IMR-90 (cell line): ENCODE results near the gene LANCL3. TPM values are rescaled to one million over a fixed set of nuclear protein-coding genes. Genes with fewer than 3 reads are reported as not detected.

ENCODE experiments used
- ATAC-seq: fragments of 200-7000 bp; cut with Tn5 transposase; 2 replicates; pipeline ENCODE4 v1.9.1; 2020; ENCODE audit warnings: low read depth, mild to moderate bottlenecking, moderate library complexity
- BruUV-seq: library from RNA; stranded (reverse); fragments of 400-500 nt; replicated peaks from 2 replicates; lab custom pipeline; 2021; lab: Mats Ljungman, UMichigan
- CTCF ChIA-PET: fragments of 300-600 bp; formaldehyde crosslinking; extraction: SDS; loops from one replicate; lab custom pipeline; 2021; ENCODE audit warnings: antibody characterized with exemption; lab: Yijun Ruan, JAX
- POLR2A ChIA-PET: fragments of 300-600 bp; sonication (Branson Sonifier 250); formaldehyde crosslinking; loops from one replicate; lab custom pipeline; 2022; ENCODE audit warnings: antibody characterized with exemption; ENCODE audit not compliant: unreplicated experiment; lab: Charles Lee
- DNase-seq: peaks from one replicate; pipeline ENCODE4 v3.0.0; 2013
- H2AFZ ChIP-seq: replicated peaks from 2 replicates; pipeline ENCODE3; 2013; ENCODE audit warnings: low read length, mild to moderate bottlenecking; ENCODE audit not compliant: poor library complexity
- H2AK5ac ChIP-seq: 2 replicates; pipeline ENCODE4 v1.6.1; 2013; ENCODE audit warnings: low read depth, low read length, inconsistent platforms
- H2AK9ac ChIP-seq: replicated peaks from 2 replicates; pipeline ENCODE3; 2013; ENCODE audit warnings: mild to moderate bottlenecking, low read depth, low read length, moderate library complexity; ENCODE audit not compliant: poor library complexity
- H2BK120ac ChIP-seq: 2 replicates; pipeline ENCODE4 v1.6.1; 2013; ENCODE audit warnings: low read depth, low read length, inconsistent platforms
- H2BK15ac ChIP-seq: 3 replicates; pipeline ENCODE4 v1.6.1; 2013; ENCODE audit warnings: low read depth, low read length, inconsistent platforms
- H2BK20ac ChIP-seq: 2 replicates; pipeline ENCODE4 v1.6.1; 2013; ENCODE audit warnings: low read depth, mild to moderate bottlenecking, inconsistent platforms, low read length, moderate library complexity
- H2BK5ac ChIP-seq: 2 replicates; pipeline ENCODE4 v1.6.1; 2013; ENCODE audit warnings: mild to moderate bottlenecking, low read depth, low read length, inconsistent platforms; ENCODE audit not compliant: poor library complexity, severe bottlenecking
- H3K14ac ChIP-seq: replicated peaks from 2 replicates; pipeline ENCODE4 v1.6.1; 2013; ENCODE audit warnings: low read depth, low read length, inconsistent platforms
- H3K18ac ChIP-seq: 2 replicates; pipeline ENCODE4 v1.6.1; 2013; ENCODE audit warnings: low read depth, low read length, control low read depth
- H3K23ac ChIP-seq: 2 replicates; pipeline ENCODE4 v1.6.1; 2013; ENCODE audit warnings: low read depth, low read length, inconsistent platforms
- H3K27ac ChIP-seq: 2 replicates; pipeline ENCODE4 v1.5.1; 2013; ENCODE audit warnings: mild to moderate bottlenecking, control low read depth, low read length; ENCODE audit not compliant: insufficient read depth
- H3K27me3 ChIP-seq: 2 replicates; pipeline ENCODE4 v1.6.1; 2013; ENCODE audit warnings: low read length; ENCODE audit not compliant: control insufficient read depth, insufficient read depth
- H3K36me3 ChIP-seq: 2 replicates; pipeline ENCODE4 v1.6.1; 2013; ENCODE audit warnings: low read length, mixed read lengths; ENCODE audit not compliant: control insufficient read depth, insufficient read depth
- H3K4ac ChIP-seq: 2 replicates; pipeline ENCODE4 v1.6.1; 2013; ENCODE audit warnings: low read depth, low read length, inconsistent platforms
- H3K4me1 ChIP-seq: 2 replicates; pipeline ENCODE4 v1.6.1; 2013; ENCODE audit warnings: low read length, mixed read lengths; ENCODE audit not compliant: control insufficient read depth, insufficient read depth
- H3K4me2 ChIP-seq: 2 replicates; pipeline ENCODE4 v1.6.1; 2013; ENCODE audit warnings: low read depth, mild to moderate bottlenecking, control low read depth, low read length, moderate library complexity
- H3K4me3 ChIP-seq: 2 replicates; pipeline ENCODE4 v1.5.1; 2013; ENCODE audit warnings: low read depth, mild to moderate bottlenecking, control low read depth, low read length, moderate library complexity; ENCODE audit not compliant: insufficient read depth
- H3K56ac ChIP-seq: 2 replicates; pipeline ENCODE4 v1.6.1; 2013; ENCODE audit warnings: low read length, inconsistent platforms; ENCODE audit not compliant: insufficient read depth; ENCODE audit errors: extremely low read depth
- H3K79me1 ChIP-seq, 2 experiments: 2 replicates each; pipeline ENCODE4 v1.6.1; 2013; ENCODE audit warnings: low read length in 2 of 2, inconsistent platforms in 1 of 2, low read depth in 1 of 2
- H3K9ac ChIP-seq: 2 replicates; pipeline ENCODE4 v1.6.1; 2013; ENCODE audit warnings: low read depth, low read length, control low read depth
- H3K9me1 ChIP-seq: 2 replicates; pipeline ENCODE4 v1.6.1; 2013; ENCODE audit warnings: low read length, inconsistent platforms; ENCODE audit not compliant: insufficient read depth
- H3K9me3 ChIP-seq: 2 replicates; pipeline ENCODE4 v1.6.1; 2013; ENCODE audit warnings: low read length; ENCODE audit not compliant: control insufficient read depth, insufficient read depth
- H4K20me1 ChIP-seq: 2 replicates; pipeline ENCODE4 v1.6.1; 2013; ENCODE audit warnings: low read length, inconsistent platforms; ENCODE audit not compliant: insufficient read depth
- H4K5ac ChIP-seq: 2 replicates; pipeline ENCODE4 v1.6.1; 2013; ENCODE audit warnings: mild to moderate bottlenecking, low read depth, low read length, control low read depth
- H4K8ac ChIP-seq, 2 experiments: 2 replicates each; pipeline ENCODE4 v1.6.1; 2013; ENCODE audit warnings: low read depth in 2 of 2, low read length in 2 of 2, control low read depth in 1 of 2, inconsistent platforms in 1 of 2
- H4K91ac ChIP-seq: 2 replicates; pipeline ENCODE4 v1.6.1; 2013; ENCODE audit warnings: low read depth, low read length, inconsistent platforms; ENCODE audit not compliant: insufficient read depth
- MAFK ChIP-seq: IDR thresholded peaks from 2 replicates; pipeline ENCODE4 v1.6.1; 2012; ENCODE audit warnings: low read depth, low read length, improper control_type of control experiment
- MXI1 ChIP-seq: IDR thresholded peaks from 2 replicates; pipeline ENCODE4 v1.6.1; 2012; ENCODE audit warnings: low read depth, mild to moderate bottlenecking, low read length, moderate library complexity, borderline replicate concordance
- SMC3 ChIP-seq: fragments of 150-350 bp; IDR thresholded peaks from 2 replicates; pipeline ENCODE4 v1.6.1; 2016; ENCODE audit warnings: low read depth, mild to moderate bottlenecking, antibody characterized with exemption, low read length, moderate library complexity
- WGBS, 2 experiments: methylation state at CpG; one replicate each; pipeline versions ENCODE4 v1.1.5 to v1.1.7; 2013; ENCODE audit warnings: missing lambda C conversion rate in 2 of 2; ENCODE audit not compliant: insufficient read length in 1 of 2; ENCODE audit errors: extremely low coverage in 2 of 2; 5-methylcytosine and 5-hydroxymethylcytosine counted together
- dilution Hi-C: fragments of 300-500 bp; cut with HindIII; formaldehyde crosslinking; loops from one replicate; pipeline ENCODE4 v1.14.3; 2018; ENCODE audit warnings: low sequenced_read_pairs; ENCODE audit not compliant: unreplicated experiment
- in situ Hi-C: fragments of 300-500 bp; cut with MboI; formaldehyde crosslinking; loops from 3 replicates; pipeline ENCODE4 v1.14.3; 2019; ENCODE audit warnings: low sequenced_read_pairs, inconsistent platforms, mixed read lengths
- intact Hi-C: fragments of 100-400 bp; cut with micrococcal nuclease; formaldehyde crosslinking; loops from 2 replicates; pipeline ENCODE4 v1.10.0; 2022
- polyA plus RNA-seq, 3 experiments: library from polyadenylated mRNA; depleted of rRNA; stranded (reverse); fragments of >200 nt; gene quantifications; 2 replicates each; pipeline ENCODE4 v1.2.3, GENCODE V29; 2012; ENCODE audit warnings: low replicate concordance in 1 of 3
- total RNA-seq: library from RNA; depleted of rRNA; stranded (reverse); fragments of >200 nt; gene quantifications from 2 replicates; pipeline ENCODE4 v1.2.3, GENCODE V29; 2012
- TF ChIP-seq, protein P1 (sequence below): fragments of 150-350 bp; IDR thresholded peaks from 2 replicates; pipeline ENCODE4 v1.6.1; 2017; ENCODE audit warnings: mild to moderate bottlenecking, antibody characterized with exemption, low read length, low read depth

The LANCL3 gene
- total and polyA plus RNA-seq, 2 of the 4 experiments (the other 2 are of a cell fraction), result not detected

DNA sequence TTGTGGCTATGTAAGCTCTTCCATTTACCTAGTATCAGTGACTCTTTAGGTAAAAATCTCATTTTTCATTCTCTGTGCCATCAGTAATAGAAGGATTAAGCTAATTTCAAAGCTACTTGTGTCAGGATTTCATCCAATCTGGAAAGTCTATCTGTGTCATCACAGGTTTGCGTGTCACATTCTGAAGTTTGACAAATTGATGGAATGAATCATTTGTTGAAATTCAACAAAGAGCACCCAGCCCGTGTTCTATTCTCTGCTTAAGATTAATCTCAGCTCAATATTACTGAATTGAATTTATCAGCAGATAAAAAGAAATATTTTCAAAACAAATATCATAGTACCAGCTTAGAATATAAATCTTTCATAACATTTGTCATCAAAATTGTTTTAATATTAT is 35.8 kb downstream of the LANCL3 start:
- ChIA-PET CTCF (no interaction called here), POLR2A (no interaction called here)
- no peak overlapping the region for H3K56ac ChIP-seq
- no peak overlapping the region for H3K4me3 ChIP-seq
- no peaks in the 10 kb centered on the region for H3K9me3 ChIP-seq
- TF ChIP-seq, protein P1, sequence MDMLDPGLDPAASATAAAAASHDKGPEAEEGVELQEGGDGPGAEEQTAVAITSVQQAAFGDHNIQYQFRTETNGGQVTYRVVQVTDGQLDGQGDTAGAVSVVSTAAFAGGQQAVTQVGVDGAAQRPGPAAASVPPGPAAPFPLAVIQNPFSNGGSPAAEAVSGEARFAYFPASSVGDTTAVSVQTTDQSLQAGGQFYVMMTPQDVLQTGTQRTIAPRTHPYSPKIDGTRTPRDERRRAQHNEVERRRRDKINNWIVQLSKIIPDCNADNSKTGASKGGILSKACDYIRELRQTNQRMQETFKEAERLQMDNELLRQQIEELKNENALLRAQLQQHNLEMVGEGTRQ, result no peak
- no peak for TF ChIP-seq MXI1
- TF ChIP-seq MAFK, result no peak
- TF ChIP-seq SMC3, result no peak
- H2BK5ac ChIP-seq, result no peak overlapping the region
- H2BK15ac ChIP-seq, result no peak overlapping the region
- H2BK120ac ChIP-seq, result no peak overlapping the region
- DNase-seq, result no peak
- H3K79me1 ChIP-seq, result no peaks in the 10 kb centered on the region
- H3K4me1 ChIP-seq, result no peaks in the 10 kb centered on the region
- in situ Hi-C loops, result no loop called here
- H3K18ac ChIP-seq, result no peak overlapping the region
- H2AK5ac ChIP-seq, result no peak overlapping the region
- no peak overlapping the region for H3K27ac ChIP-seq
- no peak overlapping the region for H4K8ac ChIP-seq
- H3K36me3 ChIP-seq, result no peaks in the 10 kb centered on the region
- no peak overlapping the region for H2AFZ ChIP-seq
- H4K91ac ChIP-seq, result no peak overlapping the region
- H3K9ac ChIP-seq, result no peak overlapping the region
- H3K14ac ChIP-seq, result no peak overlapping the region
- H2BK20ac ChIP-seq, result no peak overlapping the region
- WGBS, 2 experiments, result no CpG with 5 or more reads among the region's 2 CpGs
- intact Hi-C loops, result no loop called here
- no TSS peak for BruUV-seq
- no peak overlapping the region for H3K4me2 ChIP-seq
- H4K20me1 ChIP-seq, result no peaks in the 10 kb centered on the region
- ATAC-seq, result no peak
- peaks cover 4% of the 10 kb centered on the region; the same call in 1 of the 2 replicates for H3K27me3 ChIP-seq
- H3K4ac ChIP-seq, result no peak overlapping the region
- H3K23ac ChIP-seq, result no peak overlapping the region
- no peak overlapping the region for H4K5ac ChIP-seq
- H3K9me1 ChIP-seq, result no peaks in the 10 kb centered on the region
- dilution Hi-C loops, result no loop called here
- H2AK9ac ChIP-seq, result no peak overlapping the region
